K562 (cell line): Measurements from ENCODE around the gene CBL.

Source experiments
- FOXK2 ChIP-seq, 2 experiments: fragments of 450-650 bp; IDR thresholded peaks in 1 of 2; conservative IDR thresholded peaks in 1 of 2; 2 replicates each; pipeline ENCODE4 v1.6.1; 2016; ENCODE audit warnings: low read depth in 2 of 2, mild to moderate bottlenecking in 1 of 2
- IRF9 ChIP-seq: fragments of 450-650 bp; IDR thresholded peaks from 2 replicates; pipeline ENCODE4 v1.6.1; 2016; ENCODE audit warnings: missing biosample characterization, missing genetic modification characterization
- MAX ChIP-seq: sonication (generic); formaldehyde crosslinking; IDR thresholded peaks from 2 replicates; pipeline ENCODE4 v1.9.0; 2022; ENCODE audit warnings: mild to moderate bottlenecking, missing genetic modification reagents
- MEF2A ChIP-seq: IDR thresholded peaks from 2 replicates; pipeline ENCODE4 v1.6.1; 2011; ENCODE audit warnings: low read depth, mild to moderate bottlenecking, low read length, moderate library complexity; ENCODE audit not compliant: control insufficient read depth
- NFE2L1 ChIP-seq: fragments of 450-650 bp; IDR thresholded peaks from 2 replicates; pipeline ENCODE4 v1.6.1; 2016; ENCODE audit warnings: missing genetic modification characterization, low read depth, mild to moderate bottlenecking, missing compliant biosample characterization, moderate library complexity, borderline replicate concordance
- PREB ChIP-seq: sonication (generic); formaldehyde crosslinking; IDR thresholded peaks from 2 replicates; pipeline ENCODE4 v1.8.1; 2023; ENCODE audit warnings: mild to moderate bottlenecking, missing genetic modification reagents
- TF ChIP-seq, protein P1 (sequence below): sonication (generic); formaldehyde crosslinking; IDR thresholded peaks from 2 replicates; pipeline ENCODE4 v1.4.0; 2020; ENCODE audit warnings: mild to moderate bottlenecking, missing genetic modification reagents
- TF ChIP-seq, protein P2 (sequence below): fragments of 450-650 bp; IDR thresholded peaks from 2 replicates; pipeline ENCODE4 v1.6.1; 2018; ENCODE audit not compliant: partially characterized antibody
- TF ChIP-seq, protein P3 (sequence below), 3 experiments: IDR thresholded peaks in 2 of 3; conservative IDR thresholded peaks in 1 of 3; 2 replicates each; pipeline ENCODE4 v1.5.1; 2011 to 2012; ENCODE audit warnings: low read length in 3 of 3, mild to moderate bottlenecking in 3 of 3, control low read depth in 2 of 3, improper control_type of control experiment in 1 of 3, inconsistent platforms in 1 of 3, low read depth in 1 of 3, mixed read lengths in 1 of 3, moderate library complexity in 1 of 3; ENCODE audit not compliant: insufficient read depth in 2 of 3

GRCh38 chr11:119314726-119315125 is 108.6 kb downstream of the CBL start:
- no peak for TF ChIP-seq IRF9 (tag)
- no peak for TF ChIP-seq PREB (CRISPR knock-in tag)
- no peak for TF ChIP-seq NFE2L1 (tag)
- TF ChIP-seq, protein P1, sequence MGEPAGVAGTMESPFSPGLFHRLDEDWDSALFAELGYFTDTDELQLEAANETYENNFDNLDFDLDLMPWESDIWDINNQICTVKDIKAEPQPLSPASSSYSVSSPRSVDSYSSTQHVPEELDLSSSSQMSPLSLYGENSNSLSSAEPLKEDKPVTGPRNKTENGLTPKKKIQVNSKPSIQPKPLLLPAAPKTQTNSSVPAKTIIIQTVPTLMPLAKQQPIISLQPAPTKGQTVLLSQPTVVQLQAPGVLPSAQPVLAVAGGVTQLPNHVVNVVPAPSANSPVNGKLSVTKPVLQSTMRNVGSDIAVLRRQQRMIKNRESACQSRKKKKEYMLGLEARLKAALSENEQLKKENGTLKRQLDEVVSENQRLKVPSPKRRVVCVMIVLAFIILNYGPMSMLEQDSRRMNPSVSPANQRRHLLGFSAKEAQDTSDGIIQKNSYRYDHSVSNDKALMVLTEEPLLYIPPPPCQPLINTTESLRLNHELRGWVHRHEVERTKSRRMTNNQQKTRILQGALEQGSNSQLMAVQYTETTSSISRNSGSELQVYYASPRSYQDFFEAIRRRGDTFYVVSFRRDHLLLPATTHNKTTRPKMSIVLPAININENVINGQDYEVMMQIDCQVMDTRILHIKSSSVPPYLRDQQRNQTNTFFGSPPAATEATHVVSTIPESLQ (CRISPR knock-in tag) = no peak
- TF ChIP-seq FOXK2 (conservative IDR thresholded peaks at IDR 0.05 in 1 of 2, IDR thresholded peaks at IDR 0.05 in 1 of 2; ENCODE audit: low read depth in 2 of 2) = no peak
- TF ChIP-seq MEF2A = no peak
- TF ChIP-seq, protein P2, sequence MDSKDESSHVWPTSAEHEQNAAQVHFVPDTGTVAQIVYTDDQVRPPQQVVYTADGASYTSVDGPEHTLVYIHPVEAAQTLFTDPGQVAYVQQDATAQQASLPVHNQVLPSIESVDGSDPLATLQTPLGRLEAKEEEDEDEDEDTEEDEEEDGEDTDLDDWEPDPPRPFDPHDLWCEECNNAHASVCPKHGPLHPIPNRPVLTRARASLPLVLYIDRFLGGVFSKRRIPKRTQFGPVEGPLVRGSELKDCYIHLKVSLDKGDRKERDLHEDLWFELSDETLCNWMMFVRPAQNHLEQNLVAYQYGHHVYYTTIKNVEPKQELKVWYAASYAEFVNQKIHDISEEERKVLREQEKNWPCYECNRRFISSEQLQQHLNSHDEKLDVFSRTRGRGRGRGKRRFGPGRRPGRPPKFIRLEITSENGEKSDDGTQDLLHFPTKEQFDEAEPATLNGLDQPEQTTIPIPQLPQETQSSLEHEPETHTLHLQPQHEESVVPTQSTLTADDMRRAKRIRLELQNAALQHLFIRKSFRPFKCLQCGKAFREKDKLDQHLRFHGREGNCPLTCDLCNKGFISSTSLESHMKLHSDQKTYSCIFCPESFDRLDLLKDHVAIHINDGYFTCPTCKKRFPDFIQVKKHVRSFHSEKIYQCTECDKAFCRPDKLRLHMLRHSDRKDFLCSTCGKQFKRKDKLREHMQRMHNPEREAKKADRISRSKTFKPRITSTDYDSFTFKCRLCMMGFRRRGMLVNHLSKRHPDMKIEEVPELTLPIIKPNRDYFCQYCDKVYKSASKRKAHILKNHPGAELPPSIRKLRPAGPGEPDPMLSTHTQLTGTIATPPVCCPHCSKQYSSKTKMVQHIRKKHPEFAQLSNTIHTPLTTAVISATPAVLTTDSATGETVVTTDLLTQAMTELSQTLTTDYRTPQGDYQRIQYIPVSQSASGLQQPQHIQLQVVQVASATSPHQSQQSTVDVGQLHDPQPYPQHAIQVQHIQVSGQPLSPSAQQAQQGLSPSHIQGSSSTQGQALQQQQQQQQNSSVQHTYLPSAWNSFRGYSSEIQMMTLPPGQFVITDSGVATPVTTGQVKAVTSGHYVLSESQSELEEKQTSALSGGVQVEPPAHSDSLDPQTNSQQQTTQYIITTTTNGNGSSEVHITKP = no peak
- TF ChIP-seq, protein P3, sequence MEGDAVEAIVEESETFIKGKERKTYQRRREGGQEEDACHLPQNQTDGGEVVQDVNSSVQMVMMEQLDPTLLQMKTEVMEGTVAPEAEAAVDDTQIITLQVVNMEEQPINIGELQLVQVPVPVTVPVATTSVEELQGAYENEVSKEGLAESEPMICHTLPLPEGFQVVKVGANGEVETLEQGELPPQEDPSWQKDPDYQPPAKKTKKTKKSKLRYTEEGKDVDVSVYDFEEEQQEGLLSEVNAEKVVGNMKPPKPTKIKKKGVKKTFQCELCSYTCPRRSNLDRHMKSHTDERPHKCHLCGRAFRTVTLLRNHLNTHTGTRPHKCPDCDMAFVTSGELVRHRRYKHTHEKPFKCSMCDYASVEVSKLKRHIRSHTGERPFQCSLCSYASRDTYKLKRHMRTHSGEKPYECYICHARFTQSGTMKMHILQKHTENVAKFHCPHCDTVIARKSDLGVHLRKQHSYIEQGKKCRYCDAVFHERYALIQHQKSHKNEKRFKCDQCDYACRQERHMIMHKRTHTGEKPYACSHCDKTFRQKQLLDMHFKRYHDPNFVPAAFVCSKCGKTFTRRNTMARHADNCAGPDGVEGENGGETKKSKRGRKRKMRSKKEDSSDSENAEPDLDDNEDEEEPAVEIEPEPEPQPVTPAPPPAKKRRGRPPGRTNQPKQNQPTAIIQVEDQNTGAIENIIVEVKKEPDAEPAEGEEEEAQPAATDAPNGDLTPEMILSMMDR (IDR thresholded peaks at IDR 0.05 in 2 of 3, conservative IDR thresholded peaks at IDR 0.05 in 1 of 3; ENCODE audit: insufficient read depth in 2 of 3, low read depth in 1 of 3, low read length in 3 of 3) = no peak
- TF ChIP-seq MAX (CRISPR knock-in tag) = no peak
